Mesothelial cell of epicardium (in vitro differentiated cells): ENCODE measurements around the gene C14orf180. TPM values are rescaled to one million over a fixed set of nuclear protein-coding genes. Genes with fewer than 3 reads are reported as not detected.

ENCODE experiments used
- DNase-seq, 2 experiments: peaks; one replicate each; pipeline ENCODE4 v3.0.0; 2021; ENCODE audit warnings: low spot score in 2 of 2; ENCODE audit not compliant: unreplicated experiment in 2 of 2
- H3K27ac Mint-ChIP-seq: 2 replicates; pipeline ENCODE4 v1.8.0; 2021; ENCODE audit warnings: mixed read lengths
- H3K27me3 Mint-ChIP-seq: 2 replicates; pipeline ENCODE4 v1.8.0; 2021; ENCODE audit warnings: low read depth, mixed read lengths
- H3K36me3 Mint-ChIP-seq: 2 replicates; pipeline ENCODE4 v1.8.0; 2021; ENCODE audit warnings: mixed read lengths
- H3K4me1 Mint-ChIP-seq: 2 replicates; pipeline ENCODE4 v1.8.0; 2021; ENCODE audit warnings: mixed read lengths
- H3K4me3 Mint-ChIP-seq: 2 replicates; pipeline ENCODE4 v1.8.0; 2021; ENCODE audit warnings: mild to moderate bottlenecking, moderate library complexity, mixed read lengths
- H3K9me3 Mint-ChIP-seq: 2 replicates; pipeline ENCODE4 v1.8.0; 2021; ENCODE audit warnings: mixed read lengths
- CTCF ChIP-seq: fragments of 200-600 bp; sonication (generic); IDR thresholded peaks from one replicate; pipeline ENCODE4 v1.5.0; 2021; ENCODE audit warnings: antibody characterized with exemption; ENCODE audit not compliant: unreplicated experiment
- total RNA-seq: library from RNA; stranded (reverse); gene quantifications from 3 replicates; pipeline ENCODE4 v1.2.1, GENCODE V29; 2021

C14orf180 gene
- total RNA-seq, 1 donor from 2014 or later, result 0.36 TPM

GRCh38 chr14:104638927-104639450, 59.4 kb downstream of the C14orf180 start:
- Mint-ChIP-seq H3K36me3 (no peaks in the 10 kb centered on the region), H3K27ac (no peak overlapping the region), H3K27me3 (peaks cover 24% of the 10 kb centered on the region), H3K4me3 (no peak overlapping the region), H3K9me3 (no peaks in the 10 kb centered on the region), H3K4me1 (peaks cover 7% of the 10 kb centered on the region)
- no peak for TF ChIP-seq CTCF
- no peak for DNase-seq

GRCh38 chr14:104639471-104639870, 59.9 kb downstream of the C14orf180 start:
- peaks cover 7% of the 10 kb centered on the region for H3K4me1 Mint-ChIP-seq

More at GRCh38 chr14:104639471-104639870, 59.9 kb downstream of the C14orf180 start:
- TF ChIP-seq CTCF, result no peak
- no peaks in the 10 kb centered on the region for H3K36me3 Mint-ChIP-seq
- DNase-seq, result no peak
- no peaks in the 10 kb centered on the region for H3K9me3 Mint-ChIP-seq
- peaks cover 25% of the 10 kb centered on the region for H3K27me3 Mint-ChIP-seq
- H3K27ac Mint-ChIP-seq, result no peak overlapping the region
- no peak overlapping the region for H3K4me3 Mint-ChIP-seq

Other genes with a start within 250 kb of the C14orf180 start
- 5.9 to 7.3 TPM (median 6.0 TPM) in 3 replicates for gene TMEM179, start 25.0 kb downstream of the C14orf180 start, total RNA-seq
- gene INF2, start 109.9 kb downstream of the C14orf180 start, total RNA-seq, result 90.2 to 92.8 TPM (median 92.5 TPM) in 3 replicates
- gene ADSS1, start 144.5 kb downstream of the C14orf180 start, total RNA-seq, result 14.1 to 17.1 TPM (median 14.4 TPM) in 3 replicates
- gene SIVA1, start 173.4 kb downstream of the C14orf180 start, total RNA-seq, result 68.7 to 70.9 TPM (median 70.9 TPM) in 3 replicates
- 116 to 122 TPM (median 117 TPM) in 3 replicates for gene AKT1, start 216.0 kb downstream of the C14orf180 start, total RNA-seq
- gene ZBTB42, start 221.3 kb downstream of the C14orf180 start, total RNA-seq, result 5.8 to 6.7 TPM (median 6.2 TPM) in 3 replicates